ENCODE data around the gene TEX19.

DNA sequence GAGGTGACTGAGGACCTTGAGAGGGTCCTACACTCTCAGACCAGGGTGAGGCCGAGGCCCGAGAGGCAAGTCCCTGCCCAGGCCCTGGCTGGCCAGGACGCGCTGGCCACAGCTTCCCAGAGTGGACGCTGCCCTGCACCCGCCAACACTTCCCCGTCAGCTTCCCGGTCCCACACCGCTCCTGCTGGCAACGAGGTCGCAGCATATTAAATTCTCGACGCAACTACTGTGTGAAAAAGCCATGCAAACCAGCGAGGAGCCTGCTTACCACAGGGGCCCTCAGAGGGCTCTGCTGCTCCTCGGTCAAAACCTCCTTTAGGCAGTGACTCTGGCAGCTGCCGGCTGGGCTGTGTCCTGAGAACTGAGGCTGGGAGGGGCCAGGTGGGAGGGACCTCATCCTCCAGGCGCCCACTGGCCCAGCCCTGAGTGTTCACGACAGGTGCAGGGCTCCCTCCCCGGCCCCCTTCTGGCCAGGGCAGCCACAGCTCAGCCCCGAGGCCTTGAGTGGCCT lies 2.1 kb upstream of the TEX19 start:
- no peak for TF ChIP-seq EZH2 (IDR thresholded peaks at IDR 0.05; ENCODE audit: low read depth)
- TF ChIP-seq, protein P1, sequence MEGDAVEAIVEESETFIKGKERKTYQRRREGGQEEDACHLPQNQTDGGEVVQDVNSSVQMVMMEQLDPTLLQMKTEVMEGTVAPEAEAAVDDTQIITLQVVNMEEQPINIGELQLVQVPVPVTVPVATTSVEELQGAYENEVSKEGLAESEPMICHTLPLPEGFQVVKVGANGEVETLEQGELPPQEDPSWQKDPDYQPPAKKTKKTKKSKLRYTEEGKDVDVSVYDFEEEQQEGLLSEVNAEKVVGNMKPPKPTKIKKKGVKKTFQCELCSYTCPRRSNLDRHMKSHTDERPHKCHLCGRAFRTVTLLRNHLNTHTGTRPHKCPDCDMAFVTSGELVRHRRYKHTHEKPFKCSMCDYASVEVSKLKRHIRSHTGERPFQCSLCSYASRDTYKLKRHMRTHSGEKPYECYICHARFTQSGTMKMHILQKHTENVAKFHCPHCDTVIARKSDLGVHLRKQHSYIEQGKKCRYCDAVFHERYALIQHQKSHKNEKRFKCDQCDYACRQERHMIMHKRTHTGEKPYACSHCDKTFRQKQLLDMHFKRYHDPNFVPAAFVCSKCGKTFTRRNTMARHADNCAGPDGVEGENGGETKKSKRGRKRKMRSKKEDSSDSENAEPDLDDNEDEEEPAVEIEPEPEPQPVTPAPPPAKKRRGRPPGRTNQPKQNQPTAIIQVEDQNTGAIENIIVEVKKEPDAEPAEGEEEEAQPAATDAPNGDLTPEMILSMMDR (conservative IDR thresholded peaks at IDR 0.05) = no peak
